Measurements from ENCODE around the gene C14orf93. TPM values are rescaled to one million over a fixed set of nuclear protein-coding genes. Genes with fewer than 3 reads are reported as not detected.
A peak's percentile ranks its signal among the peaks of the same experiment; 100 is the strongest.

C14orf93 gene
- total RNA-seq, 1 donor from 2014 or later, result 12.4 TPM

GRCh38 chr14:22997676-22998323 lies 12.1 kb downstream of the C14orf93 start:
- H3K9me3 Mint-ChIP-seq (ENCODE audit: unreplicated experiment), result no peaks in the 10 kb centered on the region
- H3K4me1 Mint-ChIP-seq (ENCODE audit: unreplicated experiment), result peaks cover 15% of the 10 kb centered on the region
- DNase-seq (ENCODE audit: extremely low spot score, unreplicated experiment), result no peak
- H3K36me3 Mint-ChIP-seq (ENCODE audit: unreplicated experiment), result peaks cover 3% of the 10 kb centered on the region
- H3K27me3 Mint-ChIP-seq (ENCODE audit: unreplicated experiment), result no peaks in the 10 kb centered on the region
- no peak overlapping the region for H3K27ac Mint-ChIP-seq (ENCODE audit: unreplicated experiment)
- H3K4me3 Mint-ChIP-seq (ENCODE audit: unreplicated experiment), result no peak overlapping the region
- no peak for TF ChIP-seq CTCF (IDR thresholded peaks at IDR 0.05)

- Mint-ChIP-seq H3K4me1 (ENCODE audit: unreplicated experiment) (peaks cover 15% of the 10 kb centered on the region), H3K27me3 (ENCODE audit: unreplicated experiment) (no peaks in the 10 kb centered on the region), H3K9me3 (ENCODE audit: unreplicated experiment) (no peaks in the 10 kb centered on the region), H3K4me3 (ENCODE audit: unreplicated experiment) (no peak overlapping the region), H3K27ac (ENCODE audit: unreplicated experiment) (no peak overlapping the region), H3K36me3 (ENCODE audit: unreplicated experiment) (peaks cover 3% of the 10 kb centered on the region)
- no peak for TF ChIP-seq CTCF (IDR thresholded peaks at IDR 0.05)
- DNase-seq (ENCODE audit: extremely low spot score, unreplicated experiment), result no peak
Observed at GRCh38 chr14:22996768-22997654, 12.9 kb downstream of the C14orf93 start.

GRCh38 chr14:22995889-22996625 lies 13.9 kb downstream of the C14orf93 start:
- H3K4me3 Mint-ChIP-seq (ENCODE audit: unreplicated experiment), result no peak overlapping the region
- no peak overlapping the region for H3K27ac Mint-ChIP-seq (ENCODE audit: unreplicated experiment)
- peaks cover 15% of the 10 kb centered on the region for H3K4me1 Mint-ChIP-seq (ENCODE audit: unreplicated experiment)
- peaks cover 3% of the 10 kb centered on the region for H3K36me3 Mint-ChIP-seq (ENCODE audit: unreplicated experiment)
- TF ChIP-seq CTCF (IDR thresholded peaks at IDR 0.05), result no peak
- no peak for DNase-seq (ENCODE audit: extremely low spot score, unreplicated experiment)
- H3K9me3 Mint-ChIP-seq (ENCODE audit: unreplicated experiment), result no peaks in the 10 kb centered on the region
- no peaks in the 10 kb centered on the region for H3K27me3 Mint-ChIP-seq (ENCODE audit: unreplicated experiment)

- DNase-seq (ENCODE audit: extremely low spot score, unreplicated experiment), result no peak
- TF ChIP-seq CTCF (IDR thresholded peaks at IDR 0.05), result peak; percentile 73
- Mint-ChIP-seq H3K4me1 (ENCODE audit: unreplicated experiment) (peaks cover 15% of the 10 kb centered on the region), H3K27me3 (ENCODE audit: unreplicated experiment) (no peaks in the 10 kb centered on the region), H3K4me3 (ENCODE audit: unreplicated experiment) (no peak overlapping the region), H3K27ac (ENCODE audit: unreplicated experiment) (peak overlapping the region; percentile 66), H3K9me3 (ENCODE audit: unreplicated experiment) (no peaks in the 10 kb centered on the region), H3K36me3 (ENCODE audit: unreplicated experiment) (peaks cover 3% of the 10 kb centered on the region)
Observed at GRCh38 chr14:22994762-22995275, 15.1 kb downstream of the C14orf93 start.
